ENCODE results near the gene SLC6A3. TPM values are rescaled to one million over a fixed set of nuclear protein-coding genes. Genes with fewer than 3 reads are reported as not detected.

SLC6A3 gene
- total and polyA plus RNA-seq, 9 donors = 0.05 to 0.62 (median 0.40) TPM

DNA sequence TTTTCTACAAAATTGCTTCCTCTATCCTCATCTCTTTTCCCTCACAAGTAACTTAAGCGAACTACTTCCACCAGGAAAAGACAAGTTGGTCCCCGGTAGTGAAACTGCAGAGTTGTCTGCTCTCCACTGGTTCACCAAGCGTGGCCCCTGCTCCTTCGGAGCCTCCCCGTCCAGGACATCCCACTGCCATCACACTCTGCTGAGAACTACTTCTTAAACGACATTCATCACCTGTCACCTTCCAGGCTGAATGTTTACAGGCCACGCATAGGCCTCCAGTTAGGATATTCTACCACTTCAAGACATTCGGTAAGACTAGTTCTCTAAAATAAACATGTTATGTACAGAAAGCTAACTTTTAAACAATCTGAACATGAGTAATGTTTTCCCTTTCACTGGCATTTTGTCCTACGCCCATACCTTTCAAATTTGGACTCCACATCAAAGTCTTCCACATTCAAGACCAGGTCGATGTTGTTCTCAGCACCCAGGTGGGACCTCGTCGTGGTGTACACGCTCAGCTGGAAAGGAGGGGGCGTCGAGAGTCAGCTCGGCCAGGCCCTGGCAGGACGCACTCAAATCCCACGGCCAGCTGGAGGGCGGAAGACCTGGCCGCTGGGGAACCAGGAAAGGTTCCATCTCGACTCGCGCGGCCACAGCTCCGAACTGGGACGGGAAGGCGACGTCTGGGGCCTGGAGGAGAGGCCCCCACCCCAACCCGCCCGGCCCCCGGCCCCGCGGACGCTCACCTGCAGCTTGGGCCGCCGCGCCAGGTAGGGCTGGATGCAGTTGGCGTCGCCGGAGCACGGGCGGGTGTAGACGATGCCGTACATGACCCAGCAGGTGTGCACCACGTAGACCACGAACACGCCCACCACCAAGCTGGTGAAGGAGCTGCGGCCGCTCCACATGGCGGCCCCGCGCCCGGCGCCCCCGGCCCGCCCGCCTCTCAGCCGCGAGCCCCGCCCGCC lies 101.0 kb downstream of the SLC6A3 start:
- TF ChIP-seq POLR2A (IDR thresholded peaks at IDR 0.05) = no peak
- no peak for TF ChIP-seq EP300 (IDR thresholded peaks at IDR 0.05)
- TF ChIP-seq, protein P1, sequence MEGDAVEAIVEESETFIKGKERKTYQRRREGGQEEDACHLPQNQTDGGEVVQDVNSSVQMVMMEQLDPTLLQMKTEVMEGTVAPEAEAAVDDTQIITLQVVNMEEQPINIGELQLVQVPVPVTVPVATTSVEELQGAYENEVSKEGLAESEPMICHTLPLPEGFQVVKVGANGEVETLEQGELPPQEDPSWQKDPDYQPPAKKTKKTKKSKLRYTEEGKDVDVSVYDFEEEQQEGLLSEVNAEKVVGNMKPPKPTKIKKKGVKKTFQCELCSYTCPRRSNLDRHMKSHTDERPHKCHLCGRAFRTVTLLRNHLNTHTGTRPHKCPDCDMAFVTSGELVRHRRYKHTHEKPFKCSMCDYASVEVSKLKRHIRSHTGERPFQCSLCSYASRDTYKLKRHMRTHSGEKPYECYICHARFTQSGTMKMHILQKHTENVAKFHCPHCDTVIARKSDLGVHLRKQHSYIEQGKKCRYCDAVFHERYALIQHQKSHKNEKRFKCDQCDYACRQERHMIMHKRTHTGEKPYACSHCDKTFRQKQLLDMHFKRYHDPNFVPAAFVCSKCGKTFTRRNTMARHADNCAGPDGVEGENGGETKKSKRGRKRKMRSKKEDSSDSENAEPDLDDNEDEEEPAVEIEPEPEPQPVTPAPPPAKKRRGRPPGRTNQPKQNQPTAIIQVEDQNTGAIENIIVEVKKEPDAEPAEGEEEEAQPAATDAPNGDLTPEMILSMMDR (IDR thresholded peaks at IDR 0.05) = no peak
- H3K9me3 ChIP-seq = no peaks in the 10 kb centered on the region
- peak in 2 of 5 donors; percentile 55 to 58 for DNase-seq
- peak overlapping the region; percentile 87 for H3K4me3 ChIP-seq
- H3K4me1 ChIP-seq (ENCODE audit: insufficient read depth) = peaks cover 9% of the 10 kb centered on the region
- intact Hi-C loops (cut with DNase I) = no loop called here
- H3K36me3 ChIP-seq = no peaks in the 10 kb centered on the region
- no peak overlapping the region for H3K27ac ChIP-seq
- 6 to 11% (median 7%) methylated on average over 31 to 61 of the region's 61 CpGs for WGBS, 3 donors
- no peaks in the 10 kb centered on the region for H3K27me3 ChIP-seq

DNA sequence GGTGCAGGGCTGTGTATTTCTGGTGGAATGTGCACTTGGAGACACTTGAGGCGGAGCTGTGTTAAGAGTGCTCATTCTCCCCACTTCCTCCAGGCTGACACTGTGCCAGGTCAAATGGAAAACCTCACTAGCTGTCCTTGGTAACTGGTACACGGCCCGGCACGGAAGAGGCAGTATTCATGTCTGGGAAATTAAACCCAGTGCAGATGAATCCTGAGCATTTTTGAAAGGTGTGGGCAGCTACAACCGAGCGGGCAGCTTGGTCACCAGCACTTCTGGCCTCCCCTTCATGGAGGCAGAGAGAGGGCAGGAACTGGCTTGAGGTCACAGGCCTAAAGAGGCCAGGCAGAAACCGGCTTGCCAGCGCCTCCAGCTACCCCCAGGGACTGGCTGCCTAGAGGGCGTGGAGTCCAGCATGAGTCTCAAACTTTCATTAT lies 101.9 kb downstream of the SLC6A3 start:
- DNase-seq = no peak
- 75 to 79% (median 76%) methylated on average over 9 of the region's 9 CpGs for WGBS, 3 donors

More for the DNA sequence above, 101.9 kb downstream of the SLC6A3 start:
- Histone ChIP-seq H3K9me3 (no peaks in the 10 kb centered on the region), H3K36me3 (no peaks in the 10 kb centered on the region), H3K4me3 (no peak overlapping the region), H3K27me3 (no peaks in the 10 kb centered on the region), H3K27ac (no peak overlapping the region), H3K4me1 (ENCODE audit: insufficient read depth) (peaks cover 9% of the 10 kb centered on the region)
- TF ChIP-seq EP300 (IDR thresholded peaks at IDR 0.05) (no peak), POLR2A (IDR thresholded peaks at IDR 0.05) (no peak)
- TF ChIP-seq, protein P1 (IDR thresholded peaks at IDR 0.05) = no peak
- intact Hi-C loops (cut with DNase I) = no loop called here

Other genes starting within 250 kb of the SLC6A3 start
- 1 to 10 TPM in 1 of 7 donors, under 1 TPM in 1, not detected in 5; 0.08 to 1.5 TPM for gene SLC6A19, start 243.8 kb downstream of the SLC6A3 start, total RNA-seq
- not detected for gene SLC6A19, start 243.8 kb downstream of the SLC6A3 start, polyA plus RNA-seq
- gene SLC6A18, start 220.1 kb downstream of the SLC6A3 start, total RNA-seq = not detected
- not detected for gene SLC6A18, start 220.1 kb downstream of the SLC6A3 start, polyA plus RNA-seq
- gene TERT, start 150.4 kb downstream of the SLC6A3 start, total RNA-seq = 1 to 10 TPM in 1 of 7 donors, under 1 TPM in 1, not detected in 5; 0.10 to 3.1 TPM
- gene TERT, start 150.4 kb downstream of the SLC6A3 start, polyA plus RNA-seq = not detected
- gene CLPTM1L, start 100.3 kb downstream of the SLC6A3 start, total RNA-seq = 10 to 100 TPM; 28.1 to 68.0 (median 49.0) TPM
- 10 to 100 TPM; 46.5 to 96.2 TPM for gene CLPTM1L, start 100.3 kb downstream of the SLC6A3 start, polyA plus RNA-seq
- gene LPCAT1, start 78.5 kb upstream of the SLC6A3 start, total RNA-seq = 10 to 100 TPM; 13.0 to 28.2 (median 25.3) TPM
- 10 to 100 TPM; 18.7 to 57.1 TPM for gene LPCAT1, start 78.5 kb upstream of the SLC6A3 start, polyA plus RNA-seq

Data from ovary (tissue), 9 donors.